AG10803 (cell line): Measurements from ENCODE around the gene KCNAB1.
"Not testable (repeated sequence)": the region's sequence is repeated elsewhere in the genome, so short reads cannot be mapped to it uniquely, and the experiment has no call there.

Experiments used
- DNase-seq: peaks from one replicate; pipeline ENCODE4 v3.0.0; 2010; ENCODE audit warnings: low read depth
- H3K4me3 ChIP-seq: 2 replicates; pipeline ENCODE4 v1.5.1; 2011; ENCODE audit warnings: mild to moderate bottlenecking, low read length, control low read depth
- CTCF ChIP-seq: conservative IDR thresholded peaks from 2 replicates; pipeline ENCODE4 v1.5.1; 2011; ENCODE audit warnings: mild to moderate bottlenecking, low read length, control low read depth, inconsistent platforms

KCNAB1 gene

GRCh38 chr3:156181509-156181908, 61.1 kb downstream of the KCNAB1 start:
- no peak overlapping the region for H3K4me3 ChIP-seq
- peak; percentile 20 for DNase-seq

GRCh38 chr3:156183396-156183795, 63.0 kb downstream of the KCNAB1 start:
- DNase-seq, result no peak
- no peak for TF ChIP-seq CTCF
- H3K4me3 ChIP-seq, result no peak overlapping the region

More at GRCh38 chr3:156181509-156181908, 61.1 kb downstream of the KCNAB1 start:
- no peak for TF ChIP-seq CTCF

- no peak overlapping the region for H3K4me3 ChIP-seq
Measured at GRCh38 chr3:156184156-156184555, 63.8 kb downstream of the KCNAB1 start.

GRCh38 chr3:156187146-156187769, 66.9 kb downstream of the KCNAB1 start:
- H3K4me3 ChIP-seq, result no peak overlapping the region
- TF ChIP-seq CTCF, result no peak
- peak; percentile 60 for DNase-seq

More at GRCh38 chr3:156184156-156184555, 63.8 kb downstream of the KCNAB1 start:
- no peak for TF ChIP-seq CTCF
- DNase-seq, result no peak

GRCh38 chr3:156188757-156189156, 68.4 kb downstream of the KCNAB1 start:
- TF ChIP-seq CTCF, result no peak
- no peak for DNase-seq
- no peak overlapping the region for H3K4me3 ChIP-seq

- no peak for TF ChIP-seq CTCF
- DNase-seq, result no peak
- no peak overlapping the region for H3K4me3 ChIP-seq
Measured at GRCh38 chr3:156189927-156190326, 69.5 kb downstream of the KCNAB1 start.

GRCh38 chr3:156194945-156195344, 74.6 kb downstream of the KCNAB1 start:
- not testable (repeated sequence) for H3K4me3 ChIP-seq, DNase-seq

- DNase-seq, H3K4me3 ChIP-seq: not testable (repeated sequence)
Measured at GRCh38 chr3:156197152-156197551, 76.8 kb downstream of the KCNAB1 start.
